ENCODE data around the gene CEP72.

The CEP72 gene

DNA sequence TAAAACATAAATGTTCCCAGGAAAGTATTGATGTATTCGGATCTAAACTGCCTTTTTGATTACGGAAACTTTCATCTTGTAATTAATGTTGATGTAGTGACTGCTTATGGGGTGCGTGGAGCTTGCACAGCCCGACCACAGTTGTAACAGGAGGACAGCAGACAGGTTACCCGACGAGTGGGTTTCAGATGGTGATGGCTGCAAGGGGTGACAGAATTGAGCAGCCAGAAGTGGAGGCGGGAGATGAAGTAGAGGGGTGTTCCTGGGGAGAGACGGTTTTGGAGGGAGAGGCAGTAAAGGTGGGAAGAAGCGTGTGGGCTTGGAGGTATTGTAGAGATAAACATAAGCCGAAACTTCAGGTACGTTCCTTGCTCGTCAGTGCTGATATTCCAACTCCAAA, 5.8 kb downstream of the CEP72 start:
- no peak for TF ChIP-seq JUND (IDR thresholded peaks at IDR 0.05; ENCODE audit: low read depth)
- DNase-seq (ENCODE audit: low read depth in 1 of 2, low spot score in 1 of 2): no peak
- in situ Hi-C loops (cut with HindIII; ENCODE audit: low pct_unique_long_range_greater_than_20kb, low sequenced_read_pairs): no loop called here

GRCh38 chr5:618450-618849, 6.3 kb downstream of the CEP72 start:
- in situ Hi-C loops (cut with HindIII; ENCODE audit: low pct_unique_long_range_greater_than_20kb, low sequenced_read_pairs): no loop called here
- TF ChIP-seq JUND (IDR thresholded peaks at IDR 0.05; ENCODE audit: low read depth): no peak
- DNase-seq (ENCODE audit: low read depth in 1 of 2, low spot score in 1 of 2): no peak

- in situ Hi-C loops (cut with HindIII; ENCODE audit: low pct_unique_long_range_greater_than_20kb, low sequenced_read_pairs): no loop called here
- no peak for DNase-seq (ENCODE audit: low read depth in 1 of 2, low spot score in 1 of 2)
- TF ChIP-seq JUND (IDR thresholded peaks at IDR 0.05; ENCODE audit: low read depth): no peak
Measured at GRCh38 chr5:619444-619843, 7.3 kb downstream of the CEP72 start.

GRCh38 chr5:620152-620551, 8.0 kb downstream of the CEP72 start:
- DNase-seq (ENCODE audit: low read depth in 1 of 2, low spot score in 1 of 2): no peak
- in situ Hi-C loops (cut with HindIII; ENCODE audit: low pct_unique_long_range_greater_than_20kb, low sequenced_read_pairs): no loop called here
- TF ChIP-seq JUND (IDR thresholded peaks at IDR 0.05; ENCODE audit: low read depth): no peak

- TF ChIP-seq JUND (IDR thresholded peaks at IDR 0.05; ENCODE audit: low read depth): no peak
- in situ Hi-C loops (cut with HindIII; ENCODE audit: low pct_unique_long_range_greater_than_20kb, low sequenced_read_pairs): no loop called here
- no peak for DNase-seq (ENCODE audit: low read depth in 1 of 2, low spot score in 1 of 2)
Measured at GRCh38 chr5:620586-621180, 8.5 kb downstream of the CEP72 start.

DNA sequence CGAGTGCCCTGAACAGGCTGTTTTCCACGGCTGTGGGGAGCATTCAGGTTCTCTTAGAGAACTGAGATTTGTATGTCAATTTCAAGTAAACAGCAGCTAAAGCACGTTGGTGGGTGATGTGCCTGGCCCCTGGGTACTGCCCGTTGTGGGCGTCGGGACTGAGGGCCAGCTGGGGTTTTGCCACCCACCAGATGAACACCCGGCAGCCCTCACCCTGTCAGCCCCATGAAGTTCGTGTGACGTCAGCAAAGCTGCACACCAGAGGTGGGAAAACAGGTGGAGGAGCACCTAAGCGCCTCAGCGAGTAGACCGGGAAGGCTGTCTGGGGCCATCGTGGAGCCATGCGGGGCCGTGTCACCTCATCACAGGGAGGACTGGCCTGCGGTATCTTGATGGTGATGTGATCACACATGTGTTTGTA, 9.2 kb downstream of the CEP72 start:
- TF ChIP-seq JUND (IDR thresholded peaks at IDR 0.05; ENCODE audit: low read depth): no peak
- no peak for DNase-seq (ENCODE audit: low read depth in 1 of 2, low spot score in 1 of 2)
- in situ Hi-C loops (cut with HindIII; ENCODE audit: low pct_unique_long_range_greater_than_20kb, low sequenced_read_pairs): no loop called here

- TF ChIP-seq JUND (IDR thresholded peaks at IDR 0.05; ENCODE audit: low read depth): no peak
- no peak for DNase-seq (ENCODE audit: low read depth in 1 of 2, low spot score in 1 of 2)
- in situ Hi-C loops (cut with HindIII; ENCODE audit: low pct_unique_long_range_greater_than_20kb, low sequenced_read_pairs): no loop called here
Measured at GRCh38 chr5:622359-622758, 10.2 kb downstream of the CEP72 start.

- TF ChIP-seq JUND (IDR thresholded peaks at IDR 0.05; ENCODE audit: low read depth): no peak
- DNase-seq (ENCODE audit: low read depth in 1 of 2, low spot score in 1 of 2): no peak
- in situ Hi-C loops (cut with HindIII; ENCODE audit: low pct_unique_long_range_greater_than_20kb, low sequenced_read_pairs): no loop called here
Measured at GRCh38 chr5:622946-623522, 10.9 kb downstream of the CEP72 start.

GRCh38 chr5:623531-623930, 11.4 kb downstream of the CEP72 start:
- TF ChIP-seq JUND (IDR thresholded peaks at IDR 0.05; ENCODE audit: low read depth): no peak
- in situ Hi-C loops (cut with HindIII; ENCODE audit: low pct_unique_long_range_greater_than_20kb, low sequenced_read_pairs): no loop called here
- DNase-seq (ENCODE audit: low read depth in 1 of 2, low spot score in 1 of 2): peak in 1 of 2 experiments; percentile 2

DNA sequence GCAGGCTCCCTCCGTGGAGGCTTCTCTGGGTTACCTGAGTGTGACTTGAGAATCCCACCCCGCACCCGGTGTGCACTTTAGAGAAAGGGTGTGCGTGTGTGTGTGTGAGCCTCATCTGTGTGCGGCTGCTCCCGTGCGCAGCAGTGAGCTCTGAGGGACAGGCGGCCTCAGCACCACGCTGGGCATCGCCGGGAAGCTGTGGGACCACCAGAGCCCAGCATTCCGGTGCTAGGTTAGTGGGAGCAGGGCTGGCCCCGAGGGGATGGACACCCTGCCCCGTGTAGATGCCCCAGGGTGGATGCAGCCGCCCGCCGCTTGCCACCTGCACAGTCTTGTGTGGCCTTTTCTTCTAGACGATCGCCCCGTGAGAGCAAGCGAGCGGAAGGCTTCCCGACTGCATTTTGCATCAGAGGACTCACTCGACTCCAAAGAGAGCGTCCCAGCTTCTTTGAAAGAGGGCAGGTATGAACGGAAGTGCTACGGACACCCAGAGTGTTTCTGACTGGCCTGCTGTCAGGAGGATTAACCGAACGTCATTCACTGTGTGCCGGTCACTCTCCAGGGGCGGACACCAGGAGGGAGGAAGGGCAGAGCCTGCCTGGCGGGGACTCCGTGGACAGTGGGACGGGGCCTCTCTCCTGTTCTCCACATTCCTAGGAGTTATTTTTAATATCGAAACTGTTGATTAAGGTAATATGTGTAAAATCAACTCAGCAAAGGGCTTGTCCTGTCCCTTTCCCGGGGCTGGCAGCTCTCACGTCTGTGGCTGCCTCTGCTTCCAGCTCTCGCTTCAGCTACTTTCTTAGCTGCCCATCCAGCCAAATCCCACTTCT, 12.2 kb downstream of the CEP72 start:
- peak in 1 of 2 experiments; percentile 3 for DNase-seq (ENCODE audit: low read depth in 1 of 2, low spot score in 1 of 2)
- no peak for TF ChIP-seq JUND (IDR thresholded peaks at IDR 0.05; ENCODE audit: low read depth)
- in situ Hi-C loops (cut with HindIII; ENCODE audit: low pct_unique_long_range_greater_than_20kb, low sequenced_read_pairs): no loop called here

GRCh38 chr5:624951-625230, 12.8 kb downstream of the CEP72 start:
- in situ Hi-C loops (cut with HindIII; ENCODE audit: low pct_unique_long_range_greater_than_20kb, low sequenced_read_pairs): no loop called here
- no peak for DNase-seq (ENCODE audit: low read depth in 1 of 2, low spot score in 1 of 2)
- TF ChIP-seq JUND (IDR thresholded peaks at IDR 0.05; ENCODE audit: low read depth): no peak

GRCh38 chr5:625516-625915, 13.4 kb downstream of the CEP72 start:
- TF ChIP-seq JUND (IDR thresholded peaks at IDR 0.05; ENCODE audit: low read depth): no peak
- in situ Hi-C loops (cut with HindIII; ENCODE audit: low pct_unique_long_range_greater_than_20kb, low sequenced_read_pairs): no loop called here
- peak in 1 of 2 experiments; percentile 3 for DNase-seq (ENCODE audit: low read depth in 1 of 2, low spot score in 1 of 2)

DNA sequence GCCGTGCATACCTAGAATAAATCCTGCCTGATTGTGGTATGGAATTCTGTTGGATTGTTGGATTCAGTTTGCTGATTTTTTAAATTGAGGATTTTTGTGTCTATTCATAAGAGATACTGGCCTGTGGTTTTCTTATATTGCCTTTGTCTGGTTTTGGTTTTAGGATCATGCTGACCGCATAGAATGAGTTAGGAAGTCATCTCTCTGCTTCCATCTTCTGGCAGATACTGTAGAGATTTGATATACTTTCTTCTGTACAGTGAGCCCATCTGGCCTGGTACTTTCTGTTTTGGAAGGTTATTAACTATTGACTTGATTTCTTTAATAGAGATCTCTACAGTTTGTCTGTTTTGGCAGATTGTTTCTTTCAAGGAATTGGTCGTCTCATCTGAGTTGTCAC, 14.7 kb downstream of the CEP72 start:
- no peak for DNase-seq (ENCODE audit: low read depth in 1 of 2, low spot score in 1 of 2)
- in situ Hi-C loops (cut with HindIII; ENCODE audit: low pct_unique_long_range_greater_than_20kb, low sequenced_read_pairs): no loop called here
- no peak for TF ChIP-seq JUND (IDR thresholded peaks at IDR 0.05; ENCODE audit: low read depth)

Data from T47D (cell line).